Colonic mucosa (tissue), 4 donors: ENCODE data around the gene POLR3B. TPM values are rescaled to one million over a fixed set of nuclear protein-coding genes. Genes with fewer than 3 reads are reported as not detected.

Experiments
- DNase-seq: peaks from one replicate; pipeline ENCODE4 v3.0.0-alpha.2; 2020
- H3K27ac ChIP-seq: fragments of 200-600 bp; one replicate; pipeline ENCODE4 v1.8.0; 2021
- H3K27me3 ChIP-seq: fragments of 200-600 bp; one replicate; pipeline ENCODE4 v1.8.0; 2021
- H3K36me3 ChIP-seq: fragments of 200-600 bp; one replicate; pipeline ENCODE4 v1.8.0; 2021
- H3K4me1 ChIP-seq: fragments of 200-600 bp; one replicate; pipeline ENCODE4 v1.8.0; 2021; ENCODE audit warnings: mild to moderate bottlenecking
- H3K4me3 ChIP-seq: fragments of 200-600 bp; one replicate; pipeline ENCODE4 v1.8.0; 2021
- H3K9ac ChIP-seq, 2 donors: one replicate each; pipeline ENCODE4 v1.7.0; 2013; ENCODE audit warnings: control low read depth in 2 of 2, low read depth in 2 of 2, low read length in 2 of 2
- H3K9me3 ChIP-seq: fragments of 200-600 bp; one replicate; pipeline ENCODE4 v1.8.0; 2021
- CTCF ChIP-seq: fragments of 200-600 bp; IDR thresholded peaks from one replicate; pipeline ENCODE4 v1.8.0; 2022; ENCODE audit warnings: antibody characterized with exemption, mild to moderate bottlenecking
- intact Hi-C: fragments of 100-400 bp; cut with DNase I; formaldehyde crosslinking; loops from one replicate; pipeline ENCODE4 v1.14.1; 2022
- total RNA-seq, 2 donors: library from RNA; stranded (reverse); fragmentation: NEBNext Ultra II Directional in 1 of 2; extraction: Animal tissue kit (Norgen Biotek cat#: 25700) in 1 of 2; gene quantifications; one replicate each; pipeline ENCODE4 v1.2.1, GENCODE V29; 2021
- donor health status: healthy.
- donor health status: DM: no; HTN: no; CAD: no.
- donor health status: DM: no; HTN: no; CAD: no.

POLR3B gene
- total RNA-seq, 2 donors from 2014 or later = 5.7 to 10.4 TPM

- H3K9ac ChIP-seq = peak overlapping the region; percentile 66 to 97
- no peaks in the 10 kb centered on the region for H3K27me3 ChIP-seq
- H3K4me3 ChIP-seq = peak overlapping the region; percentile 83
- DNase-seq = peak; percentile 55
- TF ChIP-seq CTCF = no peak
- no peaks in the 10 kb centered on the region for H3K9me3 ChIP-seq
- no peaks in the 10 kb centered on the region for H3K4me1 ChIP-seq
- H3K27ac ChIP-seq = peak overlapping the region; percentile 98
- H3K36me3 ChIP-seq = no peaks in the 10 kb centered on the region
- intact Hi-C loops = loop anchor here (5.0 kb wide), 1 partner anchor 131 kb away; no protein-coding TSS in a partner anchor
These were observed 1.1 kb downstream of the POLR3B start for GRCh38 chr12:106358396-106359241.

GRCh38 chr12:106359646-106360399, 2.3 kb downstream of the POLR3B start:
- Histone ChIP-seq H3K27me3 (no peaks in the 10 kb centered on the region), H3K4me1 (no peaks in the 10 kb centered on the region), H3K27ac (no peak overlapping the region), H3K9me3 (no peaks in the 10 kb centered on the region), H3K4me3 (no peak overlapping the region), H3K9ac (no peak overlapping the region), H3K36me3 (no peaks in the 10 kb centered on the region)
- DNase-seq = no peak
- no peak for TF ChIP-seq CTCF
- intact Hi-C loops = loop anchor here (5.0 kb wide), 1 partner anchor 133 kb away; no protein-coding TSS in a partner anchor

- no peak for TF ChIP-seq CTCF
- Histone ChIP-seq H3K4me1 (no peaks in the 10 kb centered on the region), H3K36me3 (no peaks in the 10 kb centered on the region), H3K4me3 (no peak overlapping the region), H3K27me3 (no peaks in the 10 kb centered on the region), H3K9me3 (no peaks in the 10 kb centered on the region), H3K27ac (no peak overlapping the region), H3K9ac (no peak overlapping the region)
- no peak for DNase-seq
- intact Hi-C loops = no loop called here
These were observed 2.9 kb downstream of the POLR3B start for GRCh38 chr12:106360400-106360994.

- H3K9me3 ChIP-seq = no peaks in the 10 kb centered on the region
- no peak overlapping the region for H3K27ac ChIP-seq
- no peak for TF ChIP-seq CTCF
- H3K27me3 ChIP-seq = no peaks in the 10 kb centered on the region
- H3K36me3 ChIP-seq = no peaks in the 10 kb centered on the region
- no peak for DNase-seq
- H3K4me1 ChIP-seq = no peaks in the 10 kb centered on the region
- intact Hi-C loops = no loop called here
- no peak overlapping the region for H3K4me3 ChIP-seq
- no peak overlapping the region for H3K9ac ChIP-seq
These were observed 5.4 kb downstream of the POLR3B start for GRCh38 chr12:106362971-106363370.

GRCh38 chr12:106364261-106364660, 6.7 kb downstream of the POLR3B start:
- Histone ChIP-seq H3K9ac (no peak overlapping the region), H3K4me1 (no peaks in the 10 kb centered on the region), H3K27ac (no peak overlapping the region), H3K4me3 (no peak overlapping the region), H3K9me3 (no peaks in the 10 kb centered on the region), H3K36me3 (no peaks in the 10 kb centered on the region), H3K27me3 (no peaks in the 10 kb centered on the region)
- no peak for TF ChIP-seq CTCF
- no peak for DNase-seq
- intact Hi-C loops = no loop called here
